ENCODE results near the gene UPF3A.
A peak's percentile ranks its signal among the peaks of the same experiment; 100 is the strongest.
"Not testable (repeated sequence)": the region's sequence is repeated elsewhere in the genome, so short reads cannot be mapped to it uniquely, and the experiment has no call there.

The UPF3A gene

GRCh38 chr13:114264313-114264712 lies 17.1 kb upstream of the UPF3A start:
- DNase-seq (ENCODE audit: low read depth in 2 of 2): not testable (repeated sequence)

- peak; percentile 61 to 65 for DNase-seq (ENCODE audit: low read depth in 2 of 2)
These were observed 16.4 kb upstream of the UPF3A start for GRCh38 chr13:114264886-114265611.

- no peak for DNase-seq (ENCODE audit: low read depth in 2 of 2)
These were observed 15.2 kb upstream of the UPF3A start for GRCh38 chr13:114266241-114266640.

- no peak for DNase-seq (ENCODE audit: low read depth in 2 of 2)
These were observed 12.8 kb upstream of the UPF3A start for GRCh38 chr13:114268344-114269280.

GRCh38 chr13:114269281-114269770 lies 12.1 kb upstream of the UPF3A start:
- DNase-seq (ENCODE audit: low read depth in 2 of 2): no peak

- DNase-seq (ENCODE audit: low read depth in 2 of 2): no peak
These were observed 8.4 kb upstream of the UPF3A start for GRCh38 chr13:114272977-114273376.

- DNase-seq (ENCODE audit: low read depth in 2 of 2): no peak
These were observed 6.1 kb upstream of the UPF3A start for GRCh38 chr13:114275304-114275703.

GRCh38 chr13:114279146-114279545 lies 2.3 kb upstream of the UPF3A start:
- no peak for DNase-seq (ENCODE audit: low read depth in 2 of 2)

- no peak for DNase-seq (ENCODE audit: low read depth in 2 of 2)
These were observed 1.5 kb upstream of the UPF3A start for GRCh38 chr13:114279758-114280355.

- peak in 1 of 2 experiments; percentile 22 for DNase-seq (ENCODE audit: low read depth in 2 of 2)
These were observed 755 bp downstream of the UPF3A start for GRCh38 chr13:114282041-114282670.

- DNase-seq (ENCODE audit: low read depth in 2 of 2): no peak
These were observed 2.2 kb downstream of the UPF3A start for GRCh38 chr13:114283576-114283975.

GRCh38 chr13:114284680-114285079 lies 3.3 kb downstream of the UPF3A start:
- no peak for DNase-seq (ENCODE audit: low read depth in 2 of 2)

GRCh38 chr13:114285166-114285808 lies 3.9 kb downstream of the UPF3A start:
- DNase-seq (ENCODE audit: low read depth in 2 of 2): no peak

GRCh38 chr13:114286808-114287207 lies 5.4 kb downstream of the UPF3A start:
- no peak for DNase-seq (ENCODE audit: low read depth in 2 of 2)

- no peak for DNase-seq (ENCODE audit: low read depth in 2 of 2)
These were observed 6.8 kb downstream of the UPF3A start for GRCh38 chr13:114288157-114288591.

GRCh38 chr13:114296448-114296847 lies 15.0 kb downstream of the UPF3A start:
- DNase-seq (ENCODE audit: low read depth in 2 of 2): no peak

- no peak for DNase-seq (ENCODE audit: low read depth in 2 of 2)
These were observed 15.5 kb downstream of the UPF3A start for GRCh38 chr13:114296902-114297301.

GRCh38 chr13:114298866-114299265 lies 17.5 kb downstream of the UPF3A start:
- DNase-seq (ENCODE audit: low read depth in 2 of 2): no peak

- no peak for DNase-seq (ENCODE audit: low read depth in 2 of 2)
These were observed 18.4 kb downstream of the UPF3A start for GRCh38 chr13:114299604-114300305.

- DNase-seq (ENCODE audit: low read depth in 2 of 2): no peak
These were observed 22.4 kb downstream of the UPF3A start for GRCh38 chr13:114303700-114304327.
